HCT116 (cell line): ENCODE measurements around the gene CCHCR1. TPM values are rescaled to one million over a fixed set of nuclear protein-coding genes. Genes with fewer than 3 reads are reported as not detected.

Experiments used
- ATAC-seq: fragments of 200-7000 bp; cut with Tn5 transposase; 2 replicates; pipeline ENCODE4 v1.9.1; 2020; ENCODE audit warnings: mild to moderate bottlenecking, moderate library complexity
- BruUV-seq: library from RNA; stranded (reverse); fragments of 400-500 nt; replicated peaks from 2 replicates; lab custom pipeline; 2021; lab: Mats Ljungman, UMichigan
- CTCF ChIA-PET: fragments of 300-600 bp; sonication (Branson Sonifier 250); formaldehyde crosslinking; loops from one replicate; lab custom pipeline; 2021; ENCODE audit warnings: antibody characterized with exemption; lab: Charles Lee
- POLR2A ChIA-PET: fragments of 300-600, 350-600 bp; sonication (Branson Sonifier 250); formaldehyde crosslinking; loops from one replicate; lab custom pipeline; 2021; ENCODE audit warnings: antibody characterized with exemption; lab: Charles Lee
- RAD21 ChIA-PET, 2 experiments: fragments of 300-600 bp; sonication (Branson Sonifier 250); formaldehyde crosslinking; loops; one replicate each; lab custom pipeline; 2023; ENCODE audit warnings: low total read pairs in 2 of 2; ENCODE audit not compliant: uncharacterized antibody in 2 of 2, unreplicated experiment in 2 of 2, low non-redundant PET in 1 of 2; lab: Charles Lee
- DNase-seq: peaks from one replicate; pipeline ENCODE4 v3.0.0-alpha.2; 2010; ENCODE audit warnings: low read depth, low spot score
- H2AFZ ChIP-seq: fragments of 200-600 bp; shearing (Covaris generic), sonication (generic); 2 replicates; pipeline ENCODE4 v1.6.1; 2017; ENCODE audit warnings: low read depth, mixed run types, mixed read lengths, antibody characterized with exemption, low read length; ENCODE audit not compliant: poor library complexity, severe bottlenecking
- H3K27ac ChIP-seq: 2 replicates; pipeline ENCODE4 v1.5.1; 2012; ENCODE audit warnings: low read depth, low read length
- H3K27me3 ChIP-seq: fragments of 200-600 bp; sonication (generic); 2 replicates; pipeline ENCODE4 v1.6.1; 2016; ENCODE audit warnings: mixed run types, low read length, mixed read lengths; ENCODE audit not compliant: insufficient read depth
- H3K36me3 ChIP-seq, 2 experiments: fragments of 200-500 bp in 1 of 2; fragments of 200-600 bp in 1 of 2; sonication (Bioruptor generic) in 1 of 2; sonication (generic) in 1 of 2; 2 replicates each; pipeline versions ENCODE4 v1.5.1 to v1.6.1; 2014 to 2016; ENCODE audit warnings: low read length in 2 of 2, inconsistent platforms in 1 of 2, mixed read lengths in 1 of 2, mixed run types in 1 of 2; ENCODE audit not compliant: insufficient read depth in 2 of 2, control insufficient read depth in 1 of 2
- H3K4me1 ChIP-seq, 2 experiments: fragments of 200-600 bp in 1 of 2; sonication (generic) in 1 of 2; 2 replicates each; pipeline versions ENCODE4 v1.5.1 to v1.6.1; 2012 to 2017; ENCODE audit warnings: low read length in 2 of 2, inconsistent platforms in 1 of 2, mild to moderate bottlenecking in 1 of 2, mixed read lengths in 1 of 2, mixed run types in 1 of 2, moderate library complexity in 1 of 2; ENCODE audit not compliant: insufficient read depth in 2 of 2, control insufficient read depth in 1 of 2
- H3K4me2 ChIP-seq: fragments of 200-600 bp; sonication (generic); 2 replicates; pipeline ENCODE4 v1.6.1; 2017; ENCODE audit warnings: mixed run types, low read length, mixed read lengths
- H3K4me3 ChIP-seq, 2 experiments: fragments of 200-600 bp in 1 of 2; sonication (generic) in 1 of 2; replicated peaks in 1 of 2; 2 replicates each; pipeline ENCODE4 v1.5.1; 2011 to 2016; ENCODE audit warnings: low read length in 2 of 2, control low read depth in 1 of 2, low read depth in 1 of 2, mild to moderate bottlenecking in 1 of 2, mixed read lengths in 1 of 2, mixed run types in 1 of 2
- H3K79me2 ChIP-seq: fragments of 200-600 bp; sonication (generic); 2 replicates; pipeline ENCODE4 v1.6.1; 2017; ENCODE audit warnings: mild to moderate bottlenecking, mixed run types, low read length, moderate library complexity, mixed read lengths; ENCODE audit not compliant: insufficient read depth
- H3K9ac ChIP-seq: fragments of 200-600 bp; sonication (generic); 2 replicates; pipeline ENCODE4 v1.6.1; 2016; ENCODE audit warnings: low read length, mixed read lengths
- H3K9me2 ChIP-seq: fragments of 200-600 bp; sonication (generic), shearing (Covaris generic); 2 replicates; pipeline ENCODE4 v1.6.1; 2017; ENCODE audit warnings: mixed run types, mild to moderate bottlenecking, moderate library complexity; ENCODE audit not compliant: insufficient read depth
- H3K9me3 ChIP-seq, 2 experiments: fragments of 200-500 bp in 1 of 2; fragments of 200-600 bp in 1 of 2; sonication (Bioruptor generic) in 1 of 2; sonication (generic) in 1 of 2; 2 replicates each; pipeline ENCODE4 v1.6.1; 2014 to 2017; ENCODE audit warnings: low read length in 2 of 2, mixed read lengths in 2 of 2, inconsistent platforms in 1 of 2, low read depth in 1 of 2, mild to moderate bottlenecking in 1 of 2, mixed run types in 1 of 2, moderate library complexity in 1 of 2; ENCODE audit not compliant: control insufficient read depth in 1 of 2, insufficient read depth in 1 of 2
- H4K20me1 ChIP-seq: fragments of 200-600 bp; sonication (generic), shearing (Covaris generic); 2 replicates; pipeline ENCODE4 v1.6.1; 2017; ENCODE audit warnings: mixed run types, mild to moderate bottlenecking, moderate library complexity; ENCODE audit not compliant: insufficient read depth
- CEBPB ChIP-seq: IDR thresholded peaks from 2 replicates; pipeline ENCODE4 v1.6.1; 2012; ENCODE audit warnings: low read depth
- EZH2 ChIP-seq: fragments of 200-600 bp; sonication (generic); IDR thresholded peaks from 2 replicates; pipeline ENCODE4 v1.6.1; 2017; ENCODE audit warnings: antibody characterized with exemption, mixed run types
- JUND ChIP-seq: IDR thresholded peaks from 2 replicates; pipeline ENCODE4 v1.6.1; 2012
- POLR2A ChIP-seq: IDR thresholded peaks from 2 replicates; pipeline ENCODE4 v1.7.0; 2011; ENCODE audit warnings: borderline replicate concordance; ENCODE audit not compliant: insufficient read depth, insufficient read length; ENCODE audit errors: extremely low read depth
- SRF ChIP-seq: IDR thresholded peaks from 2 replicates; pipeline ENCODE4 v1.6.1; 2012; ENCODE audit warnings: low read depth
- YY1 ChIP-seq: IDR thresholded peaks from 2 replicates; pipeline ENCODE4 v1.6.1; 2011; ENCODE audit warnings: low read length, low read depth, moderate library complexity, mild to moderate bottlenecking; ENCODE audit not compliant: insufficient replicate concordance; ENCODE audit errors: extremely low read depth
- ZFX ChIP-seq: fragments of 450-650 bp; IDR thresholded peaks from 2 replicates; pipeline ENCODE4 v1.6.1; 2017
- intact Hi-C: fragments of 100-400 bp; cut with micrococcal nuclease; formaldehyde crosslinking; loops from 2 replicates; pipeline ENCODE4 v1.10.0; 2022
- total RNA-seq: library from RNA; stranded (reverse); gene quantifications from one replicate; pipeline ENCODE4 v1.2.1, GENCODE V29; 2021; ENCODE audit not compliant: unreplicated experiment
- TF ChIP-seq, protein P1 (sequence below): IDR thresholded peaks from 2 replicates; pipeline ENCODE4 v1.6.1; 2012
- TF ChIP-seq, protein P2 (sequence below), 3 experiments: fragments of 200-600 bp in 1 of 3; sonication (generic) in 1 of 3; IDR thresholded peaks in 2 of 3; conservative IDR thresholded peaks in 1 of 3; 2 replicates each; pipeline ENCODE4 v1.5.1; 2012 to 2017; ENCODE audit warnings: low read depth in 2 of 3, low read length in 2 of 3, antibody characterized with exemption in 1 of 3, borderline replicate concordance in 1 of 3, control low read depth in 1 of 3, mild to moderate bottlenecking in 1 of 3, mixed read lengths in 1 of 3, mixed run types in 1 of 3, moderate library complexity in 1 of 3; ENCODE audit not compliant: insufficient read depth in 1 of 3

The CCHCR1 gene
- total RNA-seq, 1 experiment from 2014 or later: 40.7 TPM

DNA sequence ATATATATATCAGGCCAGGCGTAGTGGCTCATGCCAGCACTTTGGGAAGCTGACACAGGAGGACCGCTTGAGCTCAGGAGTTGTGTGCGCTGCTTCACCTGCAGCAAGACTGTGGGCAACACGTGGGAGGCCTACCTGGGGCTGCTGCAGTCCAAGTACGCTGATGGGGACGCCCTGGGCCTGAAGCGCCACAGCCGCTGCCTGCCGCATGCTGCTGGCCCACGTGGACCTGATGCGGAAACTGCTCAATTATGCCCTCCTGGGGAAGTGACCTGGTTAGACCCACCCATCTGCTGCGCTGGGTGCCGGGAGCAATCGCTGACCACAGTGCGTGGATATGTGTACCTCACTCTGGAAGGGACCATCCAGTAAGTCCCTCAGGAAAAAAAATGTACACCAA lies 17.0 kb downstream of the CCHCR1 start:
- Histone ChIP-seq H3K79me2 (no peaks in the 10 kb centered on the region), H3K4me1 (peaks cover 4 to 13% of the 10 kb centered on the region in 2 experiments; a peak in 3 of 4 replicates), H3K27ac (no peak overlapping the region), H3K36me3 (peaks cover 0 to 3% of the 10 kb centered on the region in 2 experiments; a peak in 1 of 4 replicates), H3K9me2 (no peaks in the 10 kb centered on the region), H3K4me3 (no peak overlapping the region), H3K27me3 (no peaks in the 10 kb centered on the region), H3K4me2 (no peak overlapping the region), H4K20me1 (no peaks in the 10 kb centered on the region), H3K9me3 (no peaks in the 10 kb centered on the region), H3K9ac (no peak overlapping the region), H2AFZ (no peak overlapping the region)
- no peak for ATAC-seq
- intact Hi-C loops: no loop called here
- ChIA-PET POLR2A (no interaction called here), CTCF (no interaction called here), RAD21 (no interaction called here)
- no peak for DNase-seq
- TF ChIP-seq, protein P1, sequence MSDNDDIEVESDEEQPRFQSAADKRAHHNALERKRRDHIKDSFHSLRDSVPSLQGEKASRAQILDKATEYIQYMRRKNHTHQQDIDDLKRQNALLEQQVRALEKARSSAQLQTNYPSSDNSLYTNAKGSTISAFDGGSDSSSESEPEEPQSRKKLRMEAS: no peak
- TF ChIP-seq ZFX: no peak
- no peak for TF ChIP-seq EZH2
- no peak for TF ChIP-seq SRF
- no peak for TF ChIP-seq YY1
- TF ChIP-seq, protein P2, sequence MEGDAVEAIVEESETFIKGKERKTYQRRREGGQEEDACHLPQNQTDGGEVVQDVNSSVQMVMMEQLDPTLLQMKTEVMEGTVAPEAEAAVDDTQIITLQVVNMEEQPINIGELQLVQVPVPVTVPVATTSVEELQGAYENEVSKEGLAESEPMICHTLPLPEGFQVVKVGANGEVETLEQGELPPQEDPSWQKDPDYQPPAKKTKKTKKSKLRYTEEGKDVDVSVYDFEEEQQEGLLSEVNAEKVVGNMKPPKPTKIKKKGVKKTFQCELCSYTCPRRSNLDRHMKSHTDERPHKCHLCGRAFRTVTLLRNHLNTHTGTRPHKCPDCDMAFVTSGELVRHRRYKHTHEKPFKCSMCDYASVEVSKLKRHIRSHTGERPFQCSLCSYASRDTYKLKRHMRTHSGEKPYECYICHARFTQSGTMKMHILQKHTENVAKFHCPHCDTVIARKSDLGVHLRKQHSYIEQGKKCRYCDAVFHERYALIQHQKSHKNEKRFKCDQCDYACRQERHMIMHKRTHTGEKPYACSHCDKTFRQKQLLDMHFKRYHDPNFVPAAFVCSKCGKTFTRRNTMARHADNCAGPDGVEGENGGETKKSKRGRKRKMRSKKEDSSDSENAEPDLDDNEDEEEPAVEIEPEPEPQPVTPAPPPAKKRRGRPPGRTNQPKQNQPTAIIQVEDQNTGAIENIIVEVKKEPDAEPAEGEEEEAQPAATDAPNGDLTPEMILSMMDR (IDR thresholded peaks at IDR 0.05 in 2 of 3, conservative IDR thresholded peaks at IDR 0.05 in 1 of 3; ENCODE audit: borderline replicate concordance in 1 of 3, insufficient read depth in 1 of 3, low read depth in 2 of 3, low read length in 2 of 3): no peak
- TF ChIP-seq POLR2A: no peak
- no peak for TF ChIP-seq JUND
- TF ChIP-seq CEBPB: no peak
- no TSS peak for BruUV-seq
